Measurements from ENCODE around the gene EME2. TPM values are rescaled to one million over a fixed set of nuclear protein-coding genes. Genes with fewer than 3 reads are reported as not detected.

The EME2 gene
- total and polyA plus RNA-seq, 4 donors = 1.4 to 9.0 (median 3.0) TPM

- TF ChIP-seq NR2F2 (IDR thresholded peaks at IDR 0.05) = no peak
- TF ChIP-seq FOXA2 (IDR thresholded peaks at IDR 0.05) = no peak
- TF ChIP-seq ATF3 (IDR thresholded peaks at IDR 0.05) = no peak
- no peak for TF ChIP-seq REST (IDR thresholded peaks at IDR 0.05)
- TF ChIP-seq HNF4G (IDR thresholded peaks at IDR 0.05) = no peak
- H3K27me3 ChIP-seq (ENCODE audit: control insufficient read depth in 4 of 4, insufficient read depth in 4 of 4, low read length in 3 of 4) = no peaks in the 10 kb centered on the region
- H3K9ac ChIP-seq (ENCODE audit: low read depth in 1 of 2, low read length in 2 of 2) = no peak overlapping the region
- H3K9me3 ChIP-seq (ENCODE audit: control insufficient read depth in 4 of 4, low read length in 3 of 4) = no peaks in the 10 kb centered on the region
- H3K36me3 ChIP-seq (ENCODE audit: control insufficient read depth in 4 of 4, insufficient read depth in 3 of 4, low read depth in 1 of 4, low read length in 3 of 4) = peaks cover 5 to 41% (median 10%) of the 10 kb centered on the region in 4 donors
- H3K4me1 ChIP-seq (ENCODE audit: control insufficient read depth in 4 of 4, insufficient read depth in 4 of 4, low read length in 3 of 4) = no peaks in the 10 kb centered on the region
- H3K4me3 ChIP-seq (ENCODE audit: low read depth in 1 of 3, low read length in 3 of 3) = no peak overlapping the region
- DNase-seq (ENCODE audit: low spot score) = no peak
- no peak overlapping the region for H3K27ac ChIP-seq (ENCODE audit: low read depth in 1 of 2, low read length in 2 of 2)
- 96% methylated on average over 21 of the region's 21 CpGs for WGBS
Measured at GRCh38 chr16:1759511-1759910, 13.1 kb upstream of the EME2 start.

- Histone ChIP-seq H3K27me3 (ENCODE audit: control insufficient read depth in 4 of 4, insufficient read depth in 4 of 4, low read length in 3 of 4) (no peaks in the 10 kb centered on the region), H3K27ac (ENCODE audit: low read depth in 1 of 2, low read length in 2 of 2) (no peak overlapping the region), H3K4me1 (ENCODE audit: control insufficient read depth in 4 of 4, insufficient read depth in 4 of 4, low read length in 3 of 4) (no peaks in the 10 kb centered on the region), H3K9me3 (ENCODE audit: control insufficient read depth in 4 of 4, low read length in 3 of 4) (no peaks in the 10 kb centered on the region), H3K36me3 (ENCODE audit: control insufficient read depth in 4 of 4, insufficient read depth in 3 of 4, low read depth in 1 of 4, low read length in 3 of 4) (peaks cover 7 to 49% (median 17%) of the 10 kb centered on the region in 4 donors), H3K9ac (ENCODE audit: low read depth in 1 of 2, low read length in 2 of 2) (no peak overlapping the region), H3K4me3 (ENCODE audit: low read depth in 1 of 3, low read length in 3 of 3) (no peak overlapping the region)
- no peak for DNase-seq (ENCODE audit: low spot score)
- 96% methylated on average over 15 of the region's 15 CpGs for WGBS
- no peak for TF ChIP-seq RXRA (IDR thresholded peaks at IDR 0.05)
- no peak for TF ChIP-seq FOXA2 (IDR thresholded peaks at IDR 0.05)
- no peak for TF ChIP-seq MAX (IDR thresholded peaks at IDR 0.05)
- TF ChIP-seq SP1 (IDR thresholded peaks at IDR 0.05) = no peak
- TF ChIP-seq ATF3 (IDR thresholded peaks at IDR 0.05) = no peak
- TF ChIP-seq ZBTB33 (IDR thresholded peaks at IDR 0.05) = no peak
- TF ChIP-seq GABPA (IDR thresholded peaks at IDR 0.05 in 1 of 2, conservative IDR thresholded peaks at IDR 0.05 in 1 of 2) = no peak
- TF ChIP-seq REST (IDR thresholded peaks at IDR 0.05) = no peak
- no peak for TF ChIP-seq NR2F2 (IDR thresholded peaks at IDR 0.05)
- no peak for TF ChIP-seq FOXA1 (IDR thresholded peaks at IDR 0.05)
- TF ChIP-seq JUND (IDR thresholded peaks at IDR 0.05) = no peak
- TF ChIP-seq EGR1 (IDR thresholded peaks at IDR 0.05; ENCODE audit: low read depth in 2 of 2) = no peak
- TF ChIP-seq HNF4G (IDR thresholded peaks at IDR 0.05) = no peak
Measured at GRCh38 chr16:1760911-1761310, 11.7 kb upstream of the EME2 start.

Measured in liver (tissue), 9 donors.